Astrocyte of the hippocampus (primary cell): ENCODE measurements around the gene STAG1.

ENCODE experiments used
- DNase-seq: peaks from one replicate; pipeline ENCODE4 v3.0.0; 2011; ENCODE audit warnings: low read depth, low spot score

Gene STAG1

DNA sequence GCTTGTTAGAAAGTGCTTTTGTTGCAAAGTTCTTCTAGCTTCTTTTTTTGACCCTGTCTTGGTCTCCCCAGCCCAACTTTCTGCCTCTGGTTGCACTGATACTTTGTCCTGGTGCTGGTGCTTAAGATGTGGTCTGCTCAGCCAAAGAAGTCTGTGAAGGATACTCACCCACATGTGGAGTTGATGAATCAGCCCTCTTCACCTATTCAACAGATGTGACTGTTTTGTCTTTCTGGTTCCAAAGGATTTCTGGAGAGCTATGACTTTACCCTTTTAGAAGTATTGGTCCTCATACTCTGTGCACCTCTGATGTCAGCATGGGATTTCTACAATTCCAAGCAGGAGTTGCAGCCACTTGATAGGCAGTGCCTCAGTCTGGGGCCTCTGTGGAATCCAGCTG is 418.0 kb downstream of the STAG1 start:
- DNase-seq, result no peak

DNA sequence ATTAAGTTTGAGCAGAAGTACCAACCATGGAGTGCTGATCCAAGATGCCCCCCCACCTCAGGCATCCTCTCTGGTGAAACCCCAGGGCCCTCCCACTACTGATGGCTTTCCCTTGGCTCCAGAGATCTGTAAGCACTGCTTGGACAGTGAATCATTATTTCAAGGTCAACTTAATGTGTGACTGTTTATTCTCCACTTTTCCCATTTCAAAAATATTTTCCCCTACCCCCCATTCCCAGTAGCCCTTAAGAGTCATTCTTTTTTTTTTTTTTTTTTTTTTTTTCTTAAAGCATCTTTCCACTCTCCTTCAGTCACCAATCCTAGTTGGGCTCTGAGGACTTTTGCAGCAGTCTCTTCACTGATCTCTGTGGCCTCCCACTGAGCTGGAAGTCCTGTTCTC is 419.4 kb downstream of the STAG1 start:
- peak; percentile 13 for DNase-seq

DNA sequence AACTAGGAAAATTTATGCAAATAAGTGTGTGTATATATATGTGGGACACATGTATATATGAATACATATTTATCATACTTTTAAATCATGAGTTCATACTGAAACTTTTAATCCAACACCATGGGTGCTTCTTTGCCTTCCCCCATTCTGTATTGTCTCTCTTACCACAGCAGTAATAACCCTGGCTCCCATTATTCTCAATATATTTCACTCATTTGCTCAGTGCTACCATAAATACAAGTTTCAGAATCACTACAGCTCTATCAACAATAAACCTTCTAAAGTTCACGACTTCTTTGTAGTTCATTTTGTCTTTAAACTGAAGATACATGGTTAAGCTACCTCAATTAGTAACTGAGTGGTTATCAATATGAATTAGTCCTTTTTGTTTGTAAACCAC is 419.9 kb downstream of the STAG1 start:
- DNase-seq, result no peak

DNA sequence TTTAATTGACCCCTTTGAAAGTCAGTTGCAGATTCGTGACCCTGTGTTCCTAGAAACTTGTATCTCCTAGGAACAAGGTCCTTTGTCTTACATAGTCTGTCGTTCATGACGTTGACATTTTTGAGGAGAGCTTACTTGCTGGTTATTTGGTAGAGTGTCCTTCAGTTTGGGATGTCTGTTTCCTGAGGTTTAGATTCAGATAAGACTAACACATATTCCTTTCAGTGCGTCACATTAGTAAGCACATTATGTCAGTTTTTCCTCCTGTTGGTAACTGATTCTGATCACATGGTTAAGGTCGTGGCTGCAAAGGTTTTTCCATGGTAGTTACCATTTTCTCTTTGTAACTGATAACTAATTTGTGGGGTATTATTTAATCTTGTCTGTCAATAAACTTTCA is 421.3 kb downstream of the STAG1 start:
- DNase-seq, result no peak

DNA sequence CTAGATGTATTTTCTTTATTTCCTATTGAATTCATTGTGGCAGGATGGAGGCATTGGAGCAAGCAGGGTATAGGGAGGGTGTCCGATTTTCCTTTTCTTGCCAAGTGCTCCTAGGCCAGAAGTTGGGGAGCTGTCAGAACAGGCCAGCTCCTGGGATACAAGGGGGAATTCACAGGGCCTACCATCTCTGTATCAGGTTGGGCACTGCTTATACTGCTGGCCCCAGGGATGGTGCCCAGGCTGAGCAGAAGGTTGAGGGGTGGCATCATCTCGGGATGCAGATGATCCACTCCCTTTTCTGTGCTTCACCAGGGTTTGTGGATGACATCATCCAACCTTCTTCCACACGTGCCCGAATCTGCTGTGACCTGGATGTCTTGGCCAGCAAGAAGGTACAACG is 422.6 kb downstream of the STAG1 start:
- no peak for DNase-seq

DNA sequence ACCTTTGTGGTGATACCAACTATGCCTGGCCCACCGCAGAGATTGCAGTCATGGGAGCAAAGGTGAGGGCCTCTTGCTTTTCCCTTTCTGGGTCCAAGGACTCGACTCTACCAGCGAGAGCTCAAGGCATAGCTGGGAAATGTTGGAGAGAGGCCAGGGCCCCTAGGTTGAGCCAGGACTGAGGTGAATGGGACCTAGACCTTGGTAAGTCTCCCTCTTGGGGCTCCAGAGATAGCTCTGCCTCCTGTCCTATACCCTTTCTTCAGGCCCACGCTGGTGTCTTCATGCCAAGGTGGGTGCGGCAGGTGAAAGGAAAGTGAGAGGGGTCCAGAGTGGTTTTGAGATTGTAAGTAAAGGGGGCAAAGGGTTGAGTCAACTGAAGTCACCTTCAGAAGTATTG is 424.5 kb downstream of the STAG1 start:
- DNase-seq, result no peak

DNA sequence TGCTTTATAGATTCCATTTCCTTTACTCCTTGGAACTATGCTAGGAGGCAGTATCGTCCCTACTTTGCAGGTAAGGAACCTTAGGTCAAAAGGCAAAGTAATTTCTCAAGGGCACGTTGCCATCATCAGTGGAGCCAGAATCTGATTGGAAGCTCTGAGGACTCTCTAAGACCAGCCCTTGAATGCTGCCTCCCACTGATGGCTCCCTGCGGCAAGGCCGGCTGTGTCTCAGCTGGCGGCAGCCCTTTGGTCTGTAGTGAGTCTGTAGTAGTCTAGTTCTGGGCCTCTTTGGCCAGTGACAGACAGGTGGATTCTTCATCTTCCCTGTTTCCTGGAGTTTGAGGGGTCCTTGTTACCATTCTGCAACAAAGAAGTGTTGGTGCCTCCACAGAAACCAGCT is 425.9 kb downstream of the STAG1 start:
- DNase-seq, result no peak

DNA sequence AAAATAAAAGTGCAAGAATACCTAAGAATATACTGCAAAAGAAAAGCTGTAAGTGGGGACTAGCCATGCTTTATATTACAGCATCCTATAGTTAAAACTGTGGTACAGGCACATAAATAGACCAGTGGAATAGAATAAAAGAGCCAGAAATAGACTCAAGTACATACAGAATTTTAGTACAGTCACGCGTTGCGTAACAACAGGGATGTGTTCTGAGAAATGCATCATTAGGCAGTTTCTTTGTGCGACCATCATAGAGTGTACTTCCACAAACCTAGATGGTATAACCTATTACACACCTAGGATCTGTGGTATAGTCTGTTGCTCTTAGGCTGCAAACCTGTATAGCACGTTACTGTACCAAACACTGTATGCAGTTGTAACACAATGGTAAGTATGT is 440.2 kb downstream of the STAG1 start:
- no peak for DNase-seq

DNA sequence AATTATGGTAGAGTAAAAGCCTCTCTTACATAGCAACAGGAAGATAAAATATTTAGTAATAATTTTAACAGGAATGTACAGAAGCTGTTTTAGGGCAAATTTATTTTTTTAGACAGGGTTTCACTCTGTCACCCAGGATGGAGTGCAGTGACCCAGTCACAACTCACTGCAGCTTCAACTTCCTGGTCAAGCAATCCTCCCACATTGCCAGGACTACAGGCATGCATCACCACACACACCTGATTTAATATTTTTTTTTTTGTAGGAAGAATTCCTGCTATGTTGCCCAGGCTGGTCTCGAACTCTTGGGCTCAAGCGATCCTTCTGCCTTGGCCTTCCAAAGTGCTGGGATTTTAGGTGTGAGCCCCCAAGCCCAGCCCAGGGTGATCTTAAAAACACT is 440.9 kb downstream of the STAG1 start:
- DNase-seq, result no peak

DNA sequence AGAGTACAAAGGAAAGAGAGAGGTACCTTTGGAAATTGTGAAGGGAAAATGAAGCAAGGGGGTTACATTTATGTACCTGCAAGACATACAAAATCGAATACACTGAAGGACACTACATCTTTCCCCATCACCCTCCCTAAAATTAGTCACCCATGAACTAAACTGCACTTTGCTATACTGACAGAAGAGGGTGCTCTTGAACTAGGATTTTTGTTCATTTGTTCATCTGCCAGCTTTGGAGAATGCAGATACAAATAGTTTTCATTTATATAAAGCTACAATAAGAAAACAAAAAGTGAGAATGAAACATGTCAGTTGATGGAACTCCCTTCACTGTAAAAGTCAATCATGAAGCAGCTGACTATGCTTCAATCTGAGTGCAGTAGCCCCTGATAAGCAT is 446.3 kb downstream of the STAG1 start:
- DNase-seq, result no peak

DNA sequence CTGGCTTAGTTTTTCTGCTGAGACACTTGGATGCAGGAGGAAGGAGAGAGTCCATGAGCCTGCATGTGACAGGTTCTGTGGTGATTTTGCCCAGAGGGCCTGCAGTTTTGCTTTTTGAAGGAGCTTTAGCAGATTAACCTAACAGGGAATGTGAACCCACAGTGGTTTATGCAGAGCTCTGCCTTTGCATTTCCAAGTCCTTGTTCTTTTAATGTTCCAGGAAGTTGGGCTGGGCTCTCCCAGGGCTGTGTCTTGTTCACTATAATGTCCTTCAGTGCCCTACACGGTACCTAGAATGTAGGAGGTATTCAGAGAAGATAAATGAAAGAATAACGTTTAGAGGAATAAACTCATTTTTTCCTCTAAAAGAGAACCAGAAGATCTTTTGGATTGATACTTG is 451.7 kb downstream of the STAG1 start:
- no peak for DNase-seq

DNA sequence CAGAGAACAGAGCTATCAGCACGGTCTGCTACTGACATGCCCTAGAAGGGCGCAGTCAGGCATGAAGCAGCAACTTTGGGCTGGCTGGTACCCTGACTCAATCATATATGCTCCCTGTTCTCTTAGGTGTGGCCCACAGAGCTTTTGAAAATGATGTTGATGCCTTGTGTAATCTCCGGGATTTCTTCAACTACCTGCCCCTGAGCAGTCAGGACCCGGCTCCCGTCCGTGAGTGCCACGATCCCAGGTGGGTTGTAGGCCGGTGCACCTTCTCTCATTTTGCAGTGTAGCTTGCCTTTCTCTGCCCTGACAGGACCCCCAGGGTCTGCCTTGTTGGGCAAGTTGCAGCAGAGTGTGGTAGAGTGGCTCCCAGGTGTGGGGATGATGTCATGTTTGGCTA is 454.4 kb downstream of the STAG1 start:
- DNase-seq, result no peak

DNA sequence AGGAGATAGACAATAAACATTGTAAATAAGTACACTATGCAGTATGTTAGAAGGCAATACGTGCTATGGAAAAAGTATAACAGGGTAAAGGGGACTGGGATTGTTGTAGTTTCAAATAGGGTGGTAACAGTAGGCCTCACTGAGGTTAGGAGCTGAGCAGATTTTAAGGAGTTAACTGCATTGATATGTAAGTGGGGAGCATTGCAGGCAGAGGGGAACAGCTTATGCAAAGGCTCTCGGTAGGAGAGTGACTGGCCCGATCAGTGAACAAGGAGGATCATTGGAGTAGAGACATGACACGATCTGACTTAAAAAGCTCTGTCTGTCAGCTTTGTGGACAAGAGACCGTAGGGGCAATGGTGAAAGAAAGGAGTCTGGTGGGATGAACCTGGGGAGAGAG is 455.2 kb downstream of the STAG1 start:
- DNase-seq, result no peak

DNA sequence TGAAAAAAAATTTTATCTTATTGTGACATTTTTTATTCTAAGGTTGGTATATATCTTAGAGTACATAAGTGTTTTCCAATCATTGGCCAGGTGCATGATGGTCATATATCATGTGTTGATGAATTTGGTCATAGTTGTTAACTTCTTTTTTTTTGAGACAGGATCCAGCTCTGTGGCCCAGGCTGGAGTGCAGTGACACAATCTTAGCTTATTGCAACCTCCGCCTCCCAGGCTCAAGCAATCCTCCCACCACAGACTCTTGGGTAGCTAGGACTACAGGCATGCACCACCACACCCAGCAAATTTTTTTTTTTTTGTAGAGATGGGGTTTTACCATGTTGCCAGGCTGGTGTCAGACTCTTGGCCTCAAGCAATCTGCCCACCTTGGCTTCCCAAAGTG is 458.0 kb downstream of the STAG1 start:
- DNase-seq, result no peak

DNA sequence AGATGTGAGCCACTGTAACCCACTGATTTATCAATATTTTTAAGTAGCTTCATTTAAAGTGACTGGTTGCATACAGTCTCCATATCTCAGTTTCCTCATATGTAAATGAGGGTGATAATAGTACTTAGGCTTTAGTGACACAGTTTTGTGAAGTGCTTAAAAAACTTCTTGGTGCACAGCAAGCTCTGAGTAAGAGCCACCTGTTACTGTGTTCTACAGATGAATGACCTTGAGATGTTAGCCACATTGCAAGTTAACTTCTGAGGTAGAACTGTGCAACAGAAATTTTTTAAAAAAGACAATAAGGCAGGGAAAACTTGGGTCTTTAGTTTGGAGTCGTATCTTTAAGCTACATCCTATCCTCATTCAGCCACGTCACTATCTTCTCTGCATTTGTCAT is 458.9 kb downstream of the STAG1 start:
- no peak for DNase-seq

DNA sequence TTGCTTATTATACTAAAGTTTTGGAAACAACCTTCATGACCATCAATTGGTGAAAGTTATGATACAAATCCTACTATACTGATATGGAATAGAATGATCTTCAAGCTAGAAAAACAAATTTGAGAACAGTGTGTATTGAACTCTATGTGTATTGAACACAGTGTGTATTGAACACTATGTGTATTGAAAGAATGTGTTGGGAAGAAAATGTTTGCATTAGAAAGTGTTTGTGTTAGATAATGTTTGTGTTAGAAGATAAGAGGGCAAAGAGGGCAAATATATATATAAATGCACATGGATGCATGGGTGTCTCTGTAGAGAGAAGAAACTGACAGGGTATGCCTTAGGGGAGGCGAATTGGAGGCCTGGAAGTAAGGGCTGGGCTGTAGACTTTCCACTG is 459.7 kb downstream of the STAG1 start:
- no peak for DNase-seq

DNA sequence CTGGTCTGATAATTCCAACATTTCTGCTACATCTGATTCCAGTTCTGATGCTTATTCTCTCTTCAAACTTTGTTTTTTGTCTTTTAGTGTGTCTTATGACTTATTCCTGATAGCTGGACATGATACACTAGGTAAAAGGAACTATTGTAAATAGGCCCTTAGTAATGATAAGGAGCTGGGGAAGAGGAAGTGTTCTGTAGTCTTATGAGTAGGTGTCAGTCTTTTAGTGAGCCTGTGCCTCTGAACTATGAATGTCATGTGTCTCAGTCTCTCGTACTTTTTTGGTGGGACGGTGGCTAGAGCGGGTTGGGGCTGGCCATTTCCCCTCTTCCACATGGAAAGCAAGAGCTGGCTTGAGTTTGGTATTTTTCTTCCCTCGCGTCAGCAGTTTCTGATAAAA is 460.9 kb downstream of the STAG1 start:
- DNase-seq, result no peak
